K562 (cell line): ENCODE data around the gene DAB1.

Experiments
- ARHGAP35 ChIP-seq: fragments of 450-650 bp; IDR thresholded peaks from 2 replicates; pipeline ENCODE4 v1.6.1; 2018; ENCODE audit not compliant: partially characterized antibody
- KAT8 ChIP-seq: fragments of 450-650 bp; IDR thresholded peaks from 2 replicates; pipeline ENCODE4 v1.6.1; 2016; ENCODE audit warnings: low read depth, mild to moderate bottlenecking
- MCM5 ChIP-seq: fragments of 450-650 bp; IDR thresholded peaks from 2 replicates; pipeline ENCODE4 v1.6.1; 2016; ENCODE audit warnings: low read depth
- SAP30 ChIP-seq: fragments of 200-600 bp; sonication (generic); IDR thresholded peaks from 2 replicates; pipeline ENCODE4 v1.6.1; 2012; ENCODE audit warnings: borderline replicate concordance, low read depth, mild to moderate bottlenecking, moderate library complexity, low read length, control low read depth, inconsistent platforms; ENCODE audit not compliant: insufficient read depth, poor library complexity, severe bottlenecking
- TAF1 ChIP-seq: IDR thresholded peaks from 2 replicates; pipeline ENCODE4 v1.6.1; 2011; ENCODE audit warnings: mild to moderate bottlenecking, low read length, moderate library complexity; ENCODE audit not compliant: insufficient read depth, control insufficient read depth, severe bottlenecking; ENCODE audit errors: extremely low read depth
- ZNF785 ChIP-seq: fragments of 250-450 bp; sonication (Bioruptor Pico); IDR thresholded peaks from 2 replicates; pipeline ENCODE4 v1.4.0; 2020; ENCODE audit warnings: mild to moderate bottlenecking
- TF ChIP-seq, protein P1 (sequence below): fragments of 200-800 bp; sonication (Bioruptor generic); IDR thresholded peaks from 2 replicates; pipeline ENCODE4 v1.6.1; 2017; ENCODE audit warnings: missing genetic modification characterization, missing compliant biosample characterization
- TF ChIP-seq, protein P2 (sequence below), 2 experiments: fragments of 450-650 bp in 1 of 2; sonication (generic) in 1 of 2; formaldehyde crosslinking in 1 of 2; IDR thresholded peaks; 2 replicates each; pipeline versions ENCODE4 v1.7.1 to v1.9.0; 2016 to 2022; ENCODE audit warnings: inconsistent platforms in 1 of 2, mild to moderate bottlenecking in 1 of 2, missing genetic modification reagents in 1 of 2

DNA sequence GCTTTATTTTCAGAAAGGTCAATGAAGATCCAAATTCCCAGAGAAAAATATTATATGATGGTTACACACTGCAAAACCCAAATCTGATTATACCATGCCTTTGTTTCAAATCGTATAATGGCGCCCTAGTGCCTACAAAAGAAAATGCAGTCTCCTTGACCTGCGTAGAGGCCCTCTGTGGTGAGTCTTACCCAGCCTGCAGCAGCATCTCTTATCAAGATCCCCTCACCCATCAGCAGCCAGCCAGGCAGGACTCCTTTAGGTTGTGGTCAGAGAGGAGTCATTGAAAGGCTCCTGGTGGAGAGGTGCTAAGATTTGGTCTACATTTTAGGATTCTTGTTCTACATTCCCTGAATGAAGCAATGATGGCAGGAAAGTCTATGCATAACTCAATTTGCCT is 23.7 kb upstream of the DAB1 start:
- TF ChIP-seq SAP30 = no peak
- TF ChIP-seq MCM5 = no peak
- TF ChIP-seq, protein P1, sequence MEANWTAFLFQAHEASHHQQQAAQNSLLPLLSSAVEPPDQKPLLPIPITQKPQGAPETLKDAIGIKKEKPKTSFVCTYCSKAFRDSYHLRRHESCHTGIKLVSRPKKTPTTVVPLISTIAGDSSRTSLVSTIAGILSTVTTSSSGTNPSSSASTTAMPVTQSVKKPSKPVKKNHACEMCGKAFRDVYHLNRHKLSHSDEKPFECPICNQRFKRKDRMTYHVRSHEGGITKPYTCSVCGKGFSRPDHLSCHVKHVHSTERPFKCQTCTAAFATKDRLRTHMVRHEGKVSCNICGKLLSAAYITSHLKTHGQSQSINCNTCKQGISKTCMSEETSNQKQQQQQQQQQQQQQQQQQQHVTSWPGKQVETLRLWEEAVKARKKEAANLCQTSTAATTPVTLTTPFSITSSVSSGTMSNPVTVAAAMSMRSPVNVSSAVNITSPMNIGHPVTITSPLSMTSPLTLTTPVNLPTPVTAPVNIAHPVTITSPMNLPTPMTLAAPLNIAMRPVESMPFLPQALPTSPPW (CRISPR knock-in tag) = no peak
- no peak for TF ChIP-seq TAF1
- TF ChIP-seq ZNF785 (CRISPR knock-in tag) = no peak
- TF ChIP-seq, protein P2, sequence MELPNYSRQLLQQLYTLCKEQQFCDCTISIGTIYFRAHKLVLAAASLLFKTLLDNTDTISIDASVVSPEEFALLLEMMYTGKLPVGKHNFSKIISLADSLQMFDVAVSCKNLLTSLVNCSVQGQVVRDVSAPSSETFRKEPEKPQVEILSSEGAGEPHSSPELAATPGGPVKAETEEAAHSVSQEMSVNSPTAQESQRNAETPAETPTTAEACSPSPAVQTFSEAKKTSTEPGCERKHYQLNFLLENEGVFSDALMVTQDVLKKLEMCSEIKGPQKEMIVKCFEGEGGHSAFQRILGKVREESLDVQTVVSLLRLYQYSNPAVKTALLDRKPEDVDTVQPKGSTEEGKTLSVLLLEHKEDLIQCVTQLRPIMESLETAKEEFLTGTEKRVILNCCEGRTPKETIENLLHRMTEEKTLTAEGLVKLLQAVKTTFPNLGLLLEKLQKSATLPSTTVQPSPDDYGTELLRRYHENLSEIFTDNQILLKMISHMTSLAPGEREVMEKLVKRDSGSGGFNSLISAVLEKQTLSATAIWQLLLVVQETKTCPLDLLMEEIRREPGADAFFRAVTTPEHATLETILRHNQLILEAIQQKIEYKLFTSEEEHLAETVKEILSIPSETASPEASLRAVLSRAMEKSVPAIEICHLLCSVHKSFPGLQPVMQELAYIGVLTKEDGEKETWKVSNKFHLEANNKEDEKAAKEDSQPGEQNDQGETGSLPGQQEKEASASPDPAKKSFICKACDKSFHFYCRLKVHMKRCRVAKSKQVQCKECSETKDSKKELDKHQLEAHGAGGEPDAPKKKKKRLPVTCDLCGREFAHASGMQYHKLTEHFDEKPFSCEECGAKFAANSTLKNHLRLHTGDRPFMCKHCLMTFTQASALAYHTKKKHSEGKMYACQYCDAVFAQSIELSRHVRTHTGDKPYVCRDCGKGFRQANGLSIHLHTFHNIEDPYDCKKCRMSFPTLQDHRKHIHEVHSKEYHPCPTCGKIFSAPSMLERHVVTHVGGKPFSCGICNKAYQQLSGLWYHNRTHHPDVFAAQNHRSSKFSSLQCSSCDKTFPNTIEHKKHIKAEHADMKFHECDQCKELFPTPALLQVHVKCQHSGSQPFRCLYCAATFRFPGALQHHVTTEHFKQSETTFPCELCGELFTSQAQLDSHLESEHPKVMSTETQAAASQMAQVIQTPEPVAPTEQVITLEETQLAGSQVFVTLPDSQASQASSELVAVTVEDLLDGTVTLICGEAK (IDR thresholded peaks at IDR 0.05) = no peak
- TF ChIP-seq, protein P2 (CRISPR knock-in tag; IDR thresholded peaks at IDR 0.05) = no peak
- no peak for TF ChIP-seq ARHGAP35
- TF ChIP-seq KAT8 = no peak
